ENCODE data around the gene GPN1. TPM values are rescaled to one million over a fixed set of nuclear protein-coding genes. Genes with fewer than 3 reads are reported as not detected.
"Not testable (repeated sequence)": the region's sequence is repeated elsewhere in the genome, so short reads cannot be mapped to it uniquely, and the experiment has no call there.

The GPN1 gene
- total RNA-seq, 1 donor from 2014 or later: 31.4 TPM

- DNase-seq (ENCODE audit: low spot score in 2 of 2) (no peak), FAIRE-seq (no peak)
These were observed 35.9 kb downstream of the GPN1 start for GRCh38 chr2:27664622-27665363.

- DNase-seq (ENCODE audit: low spot score in 2 of 2) (no peak), FAIRE-seq (no peak)
These were observed 38.6 kb downstream of the GPN1 start for GRCh38 chr2:27667446-27667845.

- DNase-seq (ENCODE audit: low spot score in 2 of 2) (no peak), FAIRE-seq (no peak)
These were observed 42.4 kb downstream of the GPN1 start for GRCh38 chr2:27671235-27671634.

GRCh38 chr2:27672723-27673486 is 44.1 kb downstream of the GPN1 start:
- FAIRE-seq: no peak
- no peak for DNase-seq (ENCODE audit: low spot score in 2 of 2)

GRCh38 chr2:27680571-27680970 is 51.7 kb downstream of the GPN1 start:
- FAIRE-seq: no peak
- DNase-seq (ENCODE audit: low spot score in 2 of 2): no peak

GRCh38 chr2:27681841-27682240 is 53.0 kb downstream of the GPN1 start:
- FAIRE-seq: no peak
- DNase-seq (ENCODE audit: low spot score in 2 of 2): no peak

- DNase-seq (ENCODE audit: low spot score in 2 of 2); FAIRE-seq: not testable (repeated sequence)
These were observed 53.5 kb downstream of the GPN1 start for GRCh38 chr2:27682334-27682771.

- peak in 1 of 2 donors; percentile 46 for DNase-seq (ENCODE audit: low spot score in 2 of 2)
- no peak for FAIRE-seq
These were observed 54.7 kb downstream of the GPN1 start for GRCh38 chr2:27683390-27684071.

GRCh38 chr2:27685006-27685405 is 56.2 kb downstream of the GPN1 start:
- not testable (repeated sequence) for DNase-seq (ENCODE audit: low spot score in 2 of 2); FAIRE-seq

- DNase-seq (ENCODE audit: low spot score in 2 of 2) (no peak), FAIRE-seq (no peak)
These were observed 56.7 kb downstream of the GPN1 start for GRCh38 chr2:27685577-27685976.

- FAIRE-seq: no peak
- no peak for DNase-seq (ENCODE audit: low spot score in 2 of 2)
These were observed 58.4 kb downstream of the GPN1 start for GRCh38 chr2:27687232-27687631.

- FAIRE-seq: no peak
- DNase-seq (ENCODE audit: low spot score in 2 of 2): no peak
These were observed 60.6 kb downstream of the GPN1 start for GRCh38 chr2:27689424-27689823.

GRCh38 chr2:27690052-27690451 is 61.2 kb downstream of the GPN1 start:
- FAIRE-seq (no peak), DNase-seq (ENCODE audit: low spot score in 2 of 2) (no peak)

- no peak for FAIRE-seq
These were observed 68.8 kb downstream of the GPN1 start for GRCh38 chr2:27697660-27698059.

More at GRCh38 chr2:27697660-27698059, 68.8 kb downstream of the GPN1 start:
- DNase-seq (ENCODE audit: low spot score in 2 of 2): no peak

Small RNA genes lying within 50 kb of the gene (small RNA-seq; reads per million reads assigned to genes)
- not detected for gene RF00340

Other genes starting within 250 kb of the GPN1 start
- 12.6 TPM for gene ZNF513, start 248.3 kb upstream of the GPN1 start, total RNA-seq
- gene PPM1G, start 219.5 kb upstream of the GPN1 start, total RNA-seq: 72.2 TPM
- gene NRBP1, start 200.4 kb upstream of the GPN1 start, total RNA-seq: 68.9 TPM
- gene KRTCAP3, start 186.7 kb upstream of the GPN1 start, total RNA-seq: not detected
- 36.3 TPM for gene IFT172, start 139.3 kb upstream of the GPN1 start, total RNA-seq
- gene FNDC4, start 133.8 kb upstream of the GPN1 start, total RNA-seq: 45.7 TPM
- gene GCKR, start 132.2 kb upstream of the GPN1 start, total RNA-seq: 1.6 TPM
- 49.3 TPM for gene ZNF512, start 46.0 kb upstream of the GPN1 start, total RNA-seq
- gene CCDC121, start within 50 bp of the GPN1 start, total RNA-seq: 3.7 TPM
- 24.5 TPM for gene SUPT7L, start 34.6 kb downstream of the GPN1 start, total RNA-seq
- 33.4 TPM for gene SLC4A1AP, start 34.8 kb downstream of the GPN1 start, total RNA-seq
- gene MRPL33, start 142.7 kb downstream of the GPN1 start, total RNA-seq: 56.7 TPM